GM18951 (cell line): ENCODE data around the gene TAS1R2.

ENCODE experiments used
- POLR2A ChIP-seq: IDR thresholded peaks from 4 replicates; pipeline ENCODE4 v1.6.1; 2011; ENCODE audit warnings: mild to moderate bottlenecking; ENCODE audit not compliant: insufficient read length, insufficient read depth; ENCODE audit errors: extremely low read depth
- in situ Hi-C: fragments of 300-500 bp; cut with MboI; formaldehyde crosslinking; loops from one replicate; pipeline ENCODE4 v1.12.0; 2022; ENCODE audit warnings: low sequenced_read_pairs, mixed read lengths, inconsistent platforms; ENCODE audit not compliant: unreplicated experiment

TAS1R2 gene

GRCh38 chr1:18792747-18793146, 66.7 kb downstream of the TAS1R2 start:
- no peak for TF ChIP-seq POLR2A
- in situ Hi-C loops = no loop called here
